Ureter (tissue), 1 donor: ENCODE data around the gene HSP90AA1. TPM values are rescaled to one million over a fixed set of nuclear protein-coding genes. Genes with fewer than 3 reads are reported as not detected.
A peak's percentile ranks its signal among the peaks of the same experiment; 100 is the strongest.
"Not testable (repeated sequence)": the region's sequence is repeated elsewhere in the genome, so short reads cannot be mapped to it uniquely, and the experiment has no call there.

Experiments
- DNase-seq: peaks from one replicate; pipeline ENCODE4 v3.0.0-alpha.2; 2020; ENCODE audit warnings: low spot score
- total RNA-seq: library from RNA; stranded (reverse); gene quantifications from one replicate; pipeline ENCODE4 v1.2.4, GENCODE V29; 2023
- donor health status: DM: yes; HTN: yes; CAD: no.

The HSP90AA1 gene
- total RNA-seq, 1 donor from 2014 or later = 583 TPM

DNA sequence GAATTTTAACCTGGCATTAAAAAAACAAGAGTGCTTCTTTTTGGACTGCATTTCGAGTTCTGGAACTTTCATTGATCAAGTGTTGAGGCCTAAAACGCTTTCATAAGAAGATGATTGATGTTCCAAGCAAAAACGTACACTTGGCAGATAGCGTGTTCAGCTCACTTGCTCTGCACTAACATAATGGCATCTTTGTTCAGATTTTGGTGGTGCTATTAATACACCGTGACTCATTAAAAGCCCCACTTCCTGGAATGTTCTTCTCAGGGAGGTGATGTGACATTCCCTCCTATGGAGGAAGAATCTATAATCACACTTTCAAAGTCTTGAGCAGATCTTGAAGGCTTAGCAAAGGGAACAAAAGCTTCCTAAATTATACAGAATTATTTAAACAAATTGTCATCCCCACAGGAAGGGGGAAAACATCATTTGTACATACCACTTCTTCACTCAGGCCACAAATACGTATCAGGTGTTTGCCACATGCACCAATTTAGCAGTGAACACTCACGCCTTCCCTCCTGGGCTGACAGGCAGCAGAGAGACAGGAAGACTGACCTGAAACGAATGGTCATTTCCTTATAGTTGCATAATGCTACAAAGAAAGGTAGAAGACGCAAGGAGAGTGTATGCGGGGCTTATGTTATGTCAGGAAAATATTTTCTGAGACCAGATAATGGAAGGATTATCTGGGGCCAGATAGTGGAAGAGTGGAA is 15.4 kb downstream of the HSP90AA1 start:
- no peak for DNase-seq

DNA sequence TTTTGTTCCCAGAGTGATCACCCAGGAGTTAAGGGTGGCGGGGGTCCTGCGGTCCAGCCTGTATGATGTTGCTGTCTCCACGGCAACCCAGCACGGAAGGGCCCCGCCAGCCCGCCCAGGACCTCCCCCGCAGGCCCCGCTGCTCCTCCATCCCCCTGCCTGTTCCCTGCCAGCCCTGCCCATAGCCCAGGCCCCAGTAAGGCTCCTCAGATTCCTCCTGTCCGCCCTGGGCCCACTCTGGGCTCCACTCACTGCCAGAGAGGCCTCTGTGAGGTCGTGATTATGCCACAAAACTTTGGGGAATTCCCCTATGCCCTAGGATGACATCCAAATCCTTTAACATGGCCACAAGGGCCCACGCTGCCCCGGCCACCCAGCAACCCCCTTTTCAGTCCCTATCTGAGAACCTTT is 20.8 kb downstream of the HSP90AA1 start:
- DNase-seq = no peak

DNA sequence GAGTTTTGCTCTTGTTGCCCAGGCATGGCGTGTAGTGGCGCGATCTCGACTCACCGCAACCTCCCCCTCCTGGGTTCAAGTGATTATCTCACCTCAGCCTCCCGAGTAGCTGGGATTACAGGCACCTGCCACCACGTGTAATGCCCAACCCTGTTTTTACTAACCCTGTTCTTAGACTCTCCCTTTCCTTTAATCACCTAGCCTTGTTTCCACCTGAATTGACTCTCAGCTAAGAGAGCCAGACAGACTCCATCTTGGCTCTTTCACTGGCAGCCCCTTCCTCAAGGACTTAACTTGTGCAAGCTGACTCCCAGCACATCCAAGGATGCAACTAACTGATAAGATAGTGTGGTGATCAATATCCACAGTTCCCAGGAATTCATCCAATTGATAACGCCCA is 22.3 kb downstream of the HSP90AA1 start:
- not testable (repeated sequence) for DNase-seq

DNA sequence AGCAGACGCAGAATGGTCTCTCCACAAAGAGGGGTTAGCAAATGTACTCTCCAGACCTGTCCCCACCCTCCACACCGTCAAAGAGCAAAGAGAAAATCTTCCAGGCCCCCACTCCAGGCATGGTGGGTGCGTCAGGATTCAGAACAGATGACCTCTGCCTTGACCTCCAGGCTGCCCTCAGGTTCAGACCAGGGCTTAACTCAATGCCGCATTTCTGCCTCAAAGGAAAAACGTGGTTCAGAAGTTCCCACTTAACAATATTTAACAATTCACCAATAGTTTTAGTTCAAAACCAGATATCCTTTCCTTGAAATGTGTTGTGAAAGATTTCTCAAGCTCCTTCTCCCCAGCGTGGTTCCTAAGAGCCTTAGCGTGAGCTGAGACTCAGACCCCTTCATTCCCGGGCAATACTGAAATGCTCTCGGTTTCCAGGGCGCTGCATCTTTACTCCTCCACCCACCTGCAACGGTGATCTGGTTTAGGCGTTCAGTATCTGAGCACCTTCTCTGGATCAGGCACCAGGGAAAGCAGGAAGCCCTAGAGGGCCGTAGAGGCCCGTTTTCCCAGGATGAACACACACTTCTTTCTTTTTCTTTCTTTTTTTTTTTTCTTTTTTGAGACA is 22.9 kb downstream of the HSP90AA1 start:
- no peak for DNase-seq

DNA sequence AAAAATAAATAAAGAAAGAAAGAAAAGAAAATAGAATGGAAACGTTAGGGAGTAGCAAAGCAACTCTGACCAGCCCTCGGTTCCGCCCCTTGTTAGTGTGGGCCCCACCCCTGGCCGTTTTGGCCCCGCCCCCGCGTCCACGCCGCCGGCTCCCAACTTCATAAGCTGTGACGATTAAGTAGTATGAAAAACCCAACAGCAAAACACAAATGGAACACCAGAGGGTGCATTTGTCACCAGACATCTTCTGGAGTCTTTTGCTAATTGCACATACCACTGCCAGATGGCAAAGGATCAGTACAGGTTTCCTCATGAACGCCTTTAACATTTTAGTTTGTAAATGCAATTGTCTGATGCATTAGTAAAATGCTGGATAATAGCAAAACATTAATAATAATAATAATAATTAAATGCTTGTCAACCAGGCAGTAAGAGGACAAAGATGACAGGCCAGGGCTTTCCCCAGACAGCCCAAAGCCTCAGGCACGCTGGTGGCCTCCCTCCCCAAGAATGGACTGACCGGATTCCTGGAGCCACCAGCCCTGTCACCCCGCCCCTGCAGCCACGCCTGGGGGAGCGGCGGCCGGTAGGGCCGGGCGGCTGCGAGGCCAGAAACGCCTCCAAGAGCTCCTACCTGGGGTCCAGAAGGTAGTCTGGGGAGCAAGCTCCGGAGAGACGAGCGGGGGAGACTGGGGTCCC is 23.6 kb downstream of the HSP90AA1 start:
- peak; percentile 90 for DNase-seq

DNA sequence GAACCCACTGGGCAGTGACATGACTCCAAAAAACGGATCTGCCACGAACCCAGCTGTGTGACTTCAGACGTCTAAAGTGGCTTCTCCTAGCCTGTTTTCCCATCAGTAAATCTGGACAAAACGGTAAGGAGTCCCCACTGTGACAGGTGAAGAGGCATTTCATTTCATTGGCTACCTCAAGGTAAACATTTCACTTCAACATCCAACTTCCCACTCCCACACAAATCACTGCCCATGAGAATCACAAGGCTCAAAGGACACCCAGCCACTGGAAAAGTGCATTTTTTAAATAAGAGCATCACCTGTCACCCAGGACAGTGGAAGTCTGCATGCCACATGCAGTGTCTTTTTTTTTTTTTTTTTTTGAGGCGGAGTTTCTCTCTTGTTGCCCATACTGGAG is 27.9 kb downstream of the HSP90AA1 start:
- DNase-seq = no peak

DNA sequence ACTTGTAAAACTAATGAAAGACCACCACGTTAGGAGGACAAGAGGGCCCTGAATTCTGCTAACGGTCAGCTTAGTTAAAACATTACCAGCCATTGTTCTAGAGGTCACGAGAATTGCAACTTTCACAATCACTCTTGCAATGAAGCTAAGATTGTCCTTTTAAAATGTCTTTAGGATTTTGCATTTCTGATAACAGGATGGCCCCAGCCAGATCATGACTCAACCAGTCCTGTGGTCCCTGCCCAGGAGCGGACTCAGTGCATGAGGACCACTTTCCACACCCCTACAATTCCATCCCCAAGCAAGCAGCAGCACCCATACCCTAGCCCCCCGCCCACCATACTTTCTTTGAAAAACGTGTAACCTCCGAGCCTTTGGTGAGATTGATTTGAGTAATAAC is 28.7 kb downstream of the HSP90AA1 start:
- no peak for DNase-seq

DNA sequence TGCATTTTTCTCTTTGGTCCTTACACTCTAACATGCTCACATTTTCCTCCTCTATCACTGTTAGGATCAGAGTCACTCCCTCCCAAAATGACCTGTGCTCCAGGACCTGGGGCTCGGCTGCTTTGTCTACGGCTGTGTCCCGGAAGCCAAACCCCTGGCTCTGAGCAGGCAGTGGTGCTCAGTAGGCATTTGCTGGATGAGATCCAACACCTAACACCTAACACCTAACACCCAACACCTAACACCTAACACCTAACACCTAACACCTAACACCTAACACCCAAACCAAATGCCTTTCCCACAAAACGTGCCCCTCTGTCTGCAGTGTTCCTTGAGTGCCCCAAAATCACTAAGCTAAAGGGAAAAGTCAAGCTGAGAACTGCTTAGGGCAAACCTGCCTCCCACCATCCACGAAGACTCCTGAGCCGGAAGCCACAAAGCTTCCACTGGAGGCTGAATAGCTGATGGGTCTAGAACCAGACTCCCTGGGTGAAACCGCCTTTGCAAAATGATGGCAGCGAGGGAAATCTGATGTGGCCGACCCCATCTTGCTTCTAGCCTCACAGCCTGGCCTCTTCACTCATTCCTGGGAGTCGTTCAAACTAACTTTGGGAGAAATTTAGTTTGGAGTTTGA is 29.2 kb downstream of the HSP90AA1 start:
- no peak for DNase-seq

DNA sequence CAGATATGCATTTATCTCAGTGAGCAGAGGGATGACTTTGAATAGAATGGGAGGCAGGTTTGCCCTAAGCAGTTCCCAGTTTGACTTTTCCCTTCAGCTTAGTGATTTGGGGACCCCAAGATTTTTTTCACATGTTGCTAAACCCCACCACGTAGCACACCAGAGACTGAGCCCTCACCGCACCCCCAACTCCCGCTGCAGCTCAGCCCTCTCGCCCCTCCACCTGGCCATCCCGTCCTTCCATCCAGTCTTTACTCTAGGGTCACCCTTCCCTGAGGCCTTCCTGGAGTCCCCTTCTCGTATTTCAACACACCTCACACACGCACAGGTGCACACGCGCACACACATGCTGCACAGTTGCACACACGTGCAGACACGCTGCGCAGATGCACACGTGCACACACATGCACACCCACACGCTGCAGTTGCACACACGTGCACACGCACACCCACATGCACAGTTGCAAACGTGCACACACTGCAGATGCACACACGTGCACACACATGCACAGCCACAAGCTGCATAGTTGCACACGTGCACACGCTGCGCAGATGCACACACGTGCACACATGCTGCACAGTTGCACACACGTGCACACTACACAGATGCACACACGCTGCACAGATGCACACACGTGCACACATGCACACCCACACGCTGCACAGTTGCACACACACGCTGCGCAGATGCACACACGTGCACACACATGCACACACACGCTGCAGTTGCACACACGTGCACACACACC is 30.0 kb downstream of the HSP90AA1 start:
- DNase-seq = no peak

DNA sequence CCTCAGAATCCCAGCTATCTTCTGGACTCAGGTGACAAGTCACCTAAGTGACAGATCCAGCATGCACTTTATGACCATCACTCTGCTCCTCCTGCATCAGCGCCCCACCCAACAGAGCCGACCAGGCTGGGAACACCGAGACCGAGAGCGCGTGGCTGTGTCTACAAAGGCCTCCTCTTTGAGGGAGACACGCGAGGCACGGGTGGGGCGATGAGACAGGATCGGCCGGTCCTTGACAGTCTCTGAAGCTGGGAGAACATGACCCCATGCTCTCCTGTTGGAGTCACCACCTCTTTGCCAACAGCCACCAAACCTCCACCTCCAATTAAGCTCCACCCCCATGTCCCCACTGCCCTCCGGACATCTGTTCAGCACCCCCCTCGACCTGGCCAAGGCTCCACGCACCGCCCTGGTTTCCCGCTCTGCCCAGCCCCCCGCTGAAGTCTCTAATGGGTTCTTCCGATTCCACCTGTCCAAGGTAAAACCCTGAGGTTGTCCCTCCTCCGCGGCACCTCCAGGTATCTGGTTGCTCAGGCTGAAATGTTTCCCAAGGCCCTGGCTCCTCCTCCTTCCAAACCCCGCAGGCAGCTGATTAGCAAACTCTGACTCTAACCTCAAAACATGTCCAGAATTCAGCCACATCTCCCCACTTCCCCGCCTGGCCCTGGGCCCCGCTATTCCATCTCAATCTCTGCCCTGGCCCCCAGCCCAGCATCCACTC is 31.5 kb downstream of the HSP90AA1 start:
- no peak for DNase-seq

DNA sequence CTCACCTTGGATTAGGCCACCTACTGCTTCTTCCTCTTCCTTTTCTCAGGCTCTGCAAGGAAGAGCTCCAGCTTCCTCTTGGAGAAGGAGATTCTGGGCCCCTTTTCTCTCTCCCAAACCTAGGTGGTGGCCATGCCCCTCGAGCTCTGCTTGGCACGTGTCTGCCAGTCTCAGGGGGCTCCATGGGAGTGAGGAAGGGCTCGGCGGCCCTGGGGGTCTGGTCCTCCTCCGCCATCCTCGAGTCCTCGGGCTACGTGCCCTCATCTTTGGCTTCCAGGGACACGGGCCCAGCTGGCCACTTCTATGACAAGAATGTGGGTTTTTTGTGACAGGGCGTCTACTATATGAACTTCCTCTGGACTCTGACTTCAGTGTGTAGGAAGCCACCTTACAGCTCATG is 34.3 kb downstream of the HSP90AA1 start:
- no peak for DNase-seq

DNA sequence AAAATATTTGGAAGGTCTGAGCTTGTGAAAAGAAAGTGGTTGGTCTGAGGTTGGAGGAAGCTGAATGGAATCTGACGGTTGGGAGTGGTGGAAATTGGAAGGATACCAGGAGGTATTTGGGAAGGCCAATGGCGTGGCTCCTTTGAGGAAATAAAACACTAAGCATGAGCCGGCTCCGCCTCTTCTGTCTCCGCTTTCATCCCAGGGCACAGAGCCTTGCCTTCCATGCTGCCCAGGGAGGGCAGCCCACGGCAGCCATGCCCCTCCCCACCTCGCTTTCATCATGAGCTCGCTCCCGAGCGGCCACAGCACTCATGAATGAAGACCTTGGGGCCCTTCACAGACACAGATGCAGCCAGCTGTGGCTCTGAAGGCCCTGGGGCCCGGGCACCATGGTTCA is 36.2 kb downstream of the HSP90AA1 start:
- DNase-seq = no peak

DNA sequence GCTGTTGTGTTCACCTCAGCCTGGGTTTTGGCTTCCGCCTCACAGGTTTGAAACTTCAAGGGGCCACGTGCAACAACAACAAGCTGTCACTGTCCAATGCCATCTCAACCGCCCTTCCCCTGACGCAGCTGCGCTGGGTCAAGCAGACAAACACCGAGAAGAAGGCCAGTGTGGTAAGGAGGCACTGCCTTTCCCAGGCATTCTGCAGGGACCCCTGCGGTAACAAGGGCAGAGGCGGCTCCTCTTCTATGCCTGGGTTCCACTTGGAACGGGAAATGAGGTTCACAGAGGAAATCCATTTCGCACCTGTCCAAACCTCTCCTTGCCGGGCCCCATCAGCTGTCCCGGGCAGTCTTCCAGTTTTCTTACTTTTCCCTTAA is 36.8 kb downstream of the HSP90AA1 start:
- no peak for DNase-seq

DNA sequence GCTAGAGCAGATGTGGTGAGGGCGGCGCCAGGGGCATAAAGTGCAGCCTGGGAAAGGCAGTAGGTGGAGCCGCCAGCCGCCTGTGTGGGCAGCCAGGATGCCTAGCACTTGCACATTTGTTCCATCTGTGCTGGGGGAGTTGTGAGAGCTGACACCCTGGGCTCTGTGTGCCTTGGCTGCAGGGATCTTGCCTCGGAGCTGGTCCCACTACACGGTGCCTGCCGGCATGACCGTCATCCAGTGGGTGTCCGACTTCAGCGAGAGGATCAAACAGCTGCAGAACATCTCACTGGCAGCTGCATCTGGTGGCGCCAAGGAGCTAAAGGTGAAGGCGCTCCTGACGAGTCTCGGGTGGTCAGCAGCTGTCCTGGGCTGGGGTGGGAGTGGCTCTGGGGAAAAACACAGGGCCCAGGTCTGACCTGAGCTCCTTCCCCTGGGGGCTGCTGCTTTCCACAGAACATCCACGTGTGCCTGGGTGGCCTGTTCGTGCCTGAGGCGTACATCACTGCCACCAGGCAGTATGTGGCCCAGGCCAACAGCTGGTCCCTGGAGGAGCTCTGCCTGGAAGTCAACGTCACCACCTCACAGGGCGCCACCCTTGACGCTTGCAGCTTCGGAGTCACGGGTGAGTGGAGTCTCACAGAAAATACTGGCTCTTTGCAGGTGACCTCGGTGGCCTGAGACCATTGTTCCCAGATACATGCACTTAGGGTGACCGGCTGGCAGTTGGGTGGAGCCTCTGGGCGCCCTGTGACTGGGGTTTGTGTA is 37.4 kb downstream of the HSP90AA1 start:
- no peak for DNase-seq

DNA sequence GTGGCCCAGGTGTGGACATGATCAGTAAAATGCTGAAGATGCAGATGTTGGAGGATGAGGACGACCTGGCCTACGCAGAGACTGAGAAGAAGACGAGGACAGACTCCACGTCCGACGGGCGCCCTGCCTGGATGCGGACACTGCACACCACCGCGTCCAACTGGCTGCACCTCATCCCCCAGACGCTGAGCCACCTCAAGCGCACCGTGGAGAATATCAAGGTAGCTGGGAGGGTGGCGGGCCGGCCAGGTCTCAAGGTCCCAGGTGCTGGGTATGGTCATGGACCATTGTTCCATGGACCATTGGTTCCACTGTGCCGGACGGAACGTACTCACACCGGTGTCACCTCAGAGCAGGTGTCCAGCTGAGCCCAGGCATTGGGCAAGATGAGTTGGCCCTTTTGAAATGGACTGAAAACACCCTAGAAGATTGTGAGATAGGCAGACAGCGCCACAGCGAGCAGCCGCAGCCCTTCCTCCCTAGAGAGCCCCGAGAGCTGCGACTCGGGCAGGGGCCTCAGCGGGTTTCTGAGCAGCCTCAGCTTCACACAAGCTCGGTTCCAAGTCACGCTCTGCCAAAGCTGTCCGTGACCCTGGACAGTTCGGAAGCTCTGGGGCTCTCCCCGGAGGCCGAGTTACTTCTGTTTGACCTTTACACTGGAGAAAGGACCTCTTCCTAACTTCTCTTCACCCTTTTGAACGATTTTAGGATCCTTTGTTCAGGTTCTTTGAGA is 38.9 kb downstream of the HSP90AA1 start:
- no peak for DNase-seq

DNA sequence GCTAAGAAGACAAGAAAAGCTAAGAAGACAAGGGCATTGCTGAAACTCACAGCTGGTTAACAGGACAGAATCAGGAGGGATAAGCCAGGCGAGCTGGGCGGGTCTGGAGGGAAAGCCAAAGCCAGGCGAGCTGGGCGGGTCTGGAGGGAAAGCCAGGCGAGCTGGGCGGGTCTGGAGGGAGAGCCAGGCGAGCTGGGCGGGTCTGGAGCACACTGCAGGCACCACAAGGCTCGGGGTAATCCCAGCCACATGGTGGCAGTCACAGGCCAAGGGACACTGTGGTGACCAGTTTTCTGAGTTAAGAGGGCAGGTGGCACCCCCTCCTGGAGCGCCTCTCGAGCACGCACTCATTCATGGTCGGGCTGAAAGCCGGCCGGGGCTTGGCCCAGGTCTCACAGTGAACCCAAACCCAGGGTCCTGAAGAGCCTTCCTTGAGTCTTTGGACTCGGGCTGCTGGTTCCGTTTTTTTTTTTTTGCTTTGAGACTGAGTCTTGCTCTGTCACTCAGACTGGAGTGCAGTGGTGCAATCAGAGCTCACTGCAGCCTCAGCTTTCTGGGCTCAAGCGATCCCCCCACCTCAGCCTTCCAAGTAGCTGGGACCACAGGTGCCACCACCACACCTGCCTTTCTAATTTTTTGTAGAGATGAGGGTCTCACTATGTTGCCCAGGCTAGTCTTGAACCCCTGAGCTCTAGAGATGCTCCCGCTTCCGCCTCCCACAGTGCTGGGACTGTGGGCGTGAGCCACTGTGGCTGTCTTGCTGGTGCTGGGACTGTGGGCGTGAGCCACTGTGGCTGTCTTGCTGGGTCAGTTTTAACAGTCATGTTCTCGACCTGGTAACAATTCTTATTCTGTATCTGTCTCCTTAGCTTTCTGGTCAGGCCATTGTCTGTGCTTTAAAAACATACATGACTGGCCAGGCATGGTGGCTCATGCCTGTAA is 40.2 kb downstream of the HSP90AA1 start:
- peak; percentile 83 for DNase-seq

DNA sequence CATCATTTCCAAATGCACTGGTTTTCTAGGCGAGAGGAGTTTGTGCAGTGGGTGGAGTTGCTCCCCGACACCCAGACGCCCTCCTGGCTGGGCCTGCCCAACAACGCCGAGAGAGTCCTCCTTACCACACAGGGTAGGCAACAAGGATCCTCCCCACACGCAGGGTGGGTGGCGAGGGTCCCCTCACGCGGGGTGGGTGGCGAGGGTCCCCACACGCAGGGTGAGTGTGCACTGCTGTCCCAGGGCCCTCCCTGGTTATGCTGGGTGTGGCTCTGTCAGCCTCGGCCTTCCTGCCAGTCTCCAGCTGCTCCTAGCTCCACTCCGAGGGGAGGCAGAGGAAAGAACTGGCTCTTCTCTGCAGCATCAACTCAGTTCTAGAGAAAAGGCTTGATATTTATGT is 42.3 kb downstream of the HSP90AA1 start:
- DNase-seq = no peak

DNA sequence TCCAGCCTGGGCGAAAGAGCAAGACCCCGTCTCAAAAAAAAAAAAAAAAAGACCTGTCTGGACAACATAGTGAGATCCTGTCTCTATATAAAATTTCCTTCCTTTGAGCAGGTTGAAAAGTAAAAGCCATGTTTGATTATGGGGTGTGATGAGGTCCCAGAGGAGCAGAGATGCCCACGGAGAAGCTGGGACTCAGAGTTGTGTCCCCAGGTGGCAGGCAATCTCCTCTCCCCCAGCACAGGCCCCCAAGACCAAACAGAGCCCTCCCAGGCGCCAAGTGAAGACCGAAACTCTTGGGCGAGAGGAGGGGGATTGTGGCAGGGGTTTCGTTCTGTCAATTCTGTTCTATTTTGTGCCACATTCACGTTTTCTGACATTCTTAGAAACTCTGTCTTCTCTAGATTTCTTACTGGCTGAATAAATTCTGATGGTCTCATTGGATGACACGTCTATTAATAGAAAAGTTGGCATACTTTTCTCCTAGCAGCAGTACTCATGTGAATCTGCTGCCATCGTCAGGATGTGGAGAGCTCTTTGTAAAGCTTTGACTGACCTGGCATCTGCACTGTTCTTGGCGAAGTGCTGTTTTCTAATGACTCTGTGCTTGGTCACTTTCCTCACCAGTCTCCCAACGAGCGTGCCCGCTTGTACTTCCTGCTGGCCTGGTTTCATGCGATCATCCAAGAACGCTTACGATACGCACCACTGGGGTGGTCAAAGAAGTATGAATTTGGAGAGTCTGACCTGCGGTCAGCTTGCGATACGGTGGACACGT is 43.4 kb downstream of the HSP90AA1 start:
- no peak for DNase-seq
